A673 (cell line): ENCODE data around the gene KRT34. TPM values are rescaled to one million over a fixed set of nuclear protein-coding genes. Genes with fewer than 3 reads are reported as not detected.
"Not testable (repeated sequence)": the region's sequence is repeated elsewhere in the genome, so short reads cannot be mapped to it uniquely, and the experiment has no call there.

ENCODE experiments used
- Bru-seq: library from RNA; stranded (reverse); fragments of 400-500 nt; gene quantifications from one replicate; lab custom pipeline; 2021; lab: Mats Ljungman, UMichigan
- BruChase-seq, 2 experiments: library from RNA; stranded (reverse); fragments of 400-500 nt; gene quantifications; one replicate each; lab custom pipeline; 2021; lab: Mats Ljungman, UMichigan
- BruUV-seq: library from RNA; stranded (reverse); fragments of 400-500 nt; replicated peaks from 2 replicates; lab custom pipeline; 2021; lab: Mats Ljungman, UMichigan
- CTCF ChIA-PET: fragments of 300-600 bp; sonication (Branson Sonifier 250); formaldehyde crosslinking; loops from one replicate; lab custom pipeline; 2022; ENCODE audit warnings: antibody characterized with exemption; lab: Charles Lee
- POLR2A ChIA-PET: fragments of 300-600 bp; sonication (Branson Sonifier 250); formaldehyde crosslinking; loops from one replicate; lab custom pipeline; 2022; ENCODE audit warnings: antibody characterized with exemption; ENCODE audit not compliant: low non-redundant PET; lab: Charles Lee
- DNase-seq: peaks from one replicate; pipeline ENCODE4 v3.0.0-alpha.2; 2015; ENCODE audit warnings: low spot score
- H3K27ac ChIP-seq: fragments of 200-600 bp; sonication (generic); 2 replicates; pipeline ENCODE4 v1.5.1; 2016; ENCODE audit warnings: mixed run types, low read depth, mild to moderate bottlenecking, mixed read lengths, antibody characterized with exemption, low read length; ENCODE audit not compliant: poor library complexity, severe bottlenecking
- H3K27me3 ChIP-seq: fragments of 200-600 bp; sonication (generic); replicated peaks from 2 replicates; pipeline ENCODE4 v1.6.1; 2017; ENCODE audit warnings: mixed run types, low read depth, mild to moderate bottlenecking, mixed read lengths, antibody characterized with exemption, low read length; ENCODE audit not compliant: insufficient read depth, poor library complexity
- H3K36me3 ChIP-seq: fragments of 200-600 bp; sonication (generic); 2 replicates; pipeline ENCODE4 v1.6.1; 2016; ENCODE audit warnings: mixed run types, mild to moderate bottlenecking, mixed read lengths, antibody characterized with exemption, low read length; ENCODE audit not compliant: insufficient read depth, poor library complexity, severe bottlenecking
- H3K4me1 ChIP-seq: fragments of 200-600 bp; sonication (generic); 2 replicates; pipeline ENCODE4 v1.6.1; 2017; ENCODE audit warnings: mixed run types, mild to moderate bottlenecking, mixed read lengths, antibody characterized with exemption, low read length; ENCODE audit not compliant: insufficient read depth, poor library complexity, severe bottlenecking
- H3K4me3 ChIP-seq: fragments of 200-600 bp; sonication (generic); 2 replicates; pipeline ENCODE4 v1.5.1; 2016; ENCODE audit warnings: low read depth, mixed run types, mild to moderate bottlenecking, mixed read lengths, low read length; ENCODE audit not compliant: poor library complexity, severe bottlenecking
- H3K9me3 ChIP-seq: fragments of 200-600 bp; sonication (generic); 2 replicates; pipeline ENCODE4 v1.6.1; 2016; ENCODE audit warnings: mixed run types, low read depth, mild to moderate bottlenecking, mixed read lengths, antibody characterized with exemption, low read length; ENCODE audit not compliant: poor library complexity, severe bottlenecking
- EZH2 ChIP-seq: fragments of 200-600 bp; sonication (generic); IDR thresholded peaks from 2 replicates; pipeline ENCODE4 v1.6.1; 2017; ENCODE audit warnings: borderline replicate concordance, low read depth, mild to moderate bottlenecking, mixed read lengths, antibody characterized with exemption, low read length; ENCODE audit not compliant: poor library complexity, severe bottlenecking
- intact Hi-C: fragments of 100-400 bp; cut with micrococcal nuclease; formaldehyde crosslinking; loops from one replicate; pipeline ENCODE4 v1.10.0; 2022; ENCODE audit not compliant: unreplicated experiment
- long read RNA-seq: library from polyadenylated mRNA; stranded (forward); transcript quantifications from one replicate; pipeline ENCODE4 v2.0.0, GENCODE V29; 2022
- total RNA-seq: library from RNA; stranded (reverse); gene quantifications from 2 replicates; pipeline ENCODE4 v1.2.3, GENCODE V29; 2021
- TF ChIP-seq, protein P1 (sequence below): fragments of 300-800, 200-600 bp; sonication (generic); conservative IDR thresholded peaks from 2 replicates; pipeline ENCODE4 v1.5.1; 2017; ENCODE audit warnings: low read depth, mild to moderate bottlenecking, antibody characterized with exemption, low read length, moderate library complexity, mixed read lengths

KRT34 gene
- not detected in 2 replicates for total RNA-seq
- not detected for Bru-seq, nascent RNA
- not detected for BruChase-seq, experiment 1, labeled RNA remaining after a 2-hour chase
- BruChase-seq, experiment 2, labeled RNA remaining after a 6-hour chase, result not detected
- long read RNA-seq, result 0 reads

DNA sequence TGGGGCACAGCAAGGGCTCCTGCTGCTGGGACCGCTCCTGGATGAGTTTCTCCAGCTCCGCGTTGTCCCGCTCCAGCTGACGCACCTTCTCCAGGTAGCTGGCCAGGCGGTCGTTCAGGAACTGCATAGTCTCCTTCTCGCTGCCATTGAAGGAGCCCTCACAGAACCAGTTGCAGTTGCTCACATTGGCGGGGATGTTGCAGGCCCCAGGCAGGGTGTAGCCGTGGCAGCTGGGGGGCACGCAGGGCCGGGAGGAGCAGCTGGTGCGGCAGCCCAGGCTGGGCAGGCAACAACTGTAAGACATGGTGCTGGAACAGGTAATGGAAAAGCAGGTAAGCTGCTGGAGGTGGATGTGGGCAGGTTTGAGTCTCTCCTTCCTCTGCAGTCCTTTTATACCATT, at the start of gene KRT34:
Gene KRT34, minus strand, starts transcription at position 364 of the 400 bp plus-strand sequence. Its CDS starts 60 bp downstream, at position 304.
- H3K9me3 ChIP-seq, CTCF ChIA-PET, H3K36me3 ChIP-seq, H3K27me3 ChIP-seq, H3K27ac ChIP-seq, BruUV-seq, POLR2A ChIA-PET, H3K4me3 ChIP-seq, H3K4me1 ChIP-seq, intact Hi-C loops, DNase-seq: not testable (repeated sequence)

DNA sequence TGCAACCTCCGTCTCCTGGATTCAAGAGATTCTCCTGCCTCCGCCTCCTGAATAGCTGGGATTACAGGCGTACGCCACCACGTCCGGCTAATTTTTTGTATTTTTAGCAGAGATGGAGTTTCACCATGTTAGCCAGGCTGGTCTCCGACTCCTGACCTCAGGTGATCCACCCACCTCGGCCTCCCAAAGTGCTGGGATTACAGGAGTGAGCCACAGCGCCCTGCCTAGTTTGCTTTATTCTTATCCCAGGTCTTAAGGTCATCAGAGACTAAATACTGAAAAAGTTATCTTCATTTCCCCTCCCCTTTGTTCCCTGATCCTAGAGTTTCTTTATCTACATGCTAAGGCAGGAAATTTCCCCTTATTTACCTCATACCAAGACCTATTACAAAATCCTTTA, 48.3 kb upstream of the KRT34 start:
- H3K36me3 ChIP-seq, H3K27ac ChIP-seq, intact Hi-C loops, H3K9me3 ChIP-seq, H3K27me3 ChIP-seq, DNase-seq, BruUV-seq, CTCF ChIA-PET, H3K4me1 ChIP-seq, H3K4me3 ChIP-seq: not testable (repeated sequence)
- POLR2A ChIA-PET, result interaction anchor here (0.9 kb wide), 1 partner anchor 30 kb away, joined by 3 read pairs; no protein-coding TSS in a partner anchor

DNA sequence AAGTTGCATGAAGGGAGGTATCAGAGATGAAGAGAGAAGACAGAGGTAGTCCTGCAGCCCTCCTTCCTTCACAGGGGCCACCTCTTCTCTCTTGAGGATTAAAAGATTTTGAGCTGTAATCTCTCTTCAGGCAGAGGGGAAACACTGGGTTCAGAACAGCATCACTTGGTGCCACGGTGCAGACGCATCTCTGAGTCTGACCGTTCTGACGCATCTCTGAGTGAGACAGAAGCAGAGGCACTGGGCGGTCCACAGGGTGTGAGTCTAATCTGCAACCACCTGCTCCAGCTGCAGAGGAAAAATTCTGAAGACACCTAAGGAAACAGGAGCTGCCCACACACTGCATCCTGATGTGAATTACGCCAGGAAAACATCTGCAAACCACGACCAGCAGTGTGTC, 47.6 kb upstream of the KRT34 start:
- H3K27me3 ChIP-seq, result no peaks in the 10 kb centered on the region
- no TSS peak for BruUV-seq
- no peaks in the 10 kb centered on the region for H3K9me3 ChIP-seq
- no peaks in the 10 kb centered on the region for H3K36me3 ChIP-seq
- CTCF ChIA-PET, result no interaction called here
- no peaks in the 10 kb centered on the region for H3K4me1 ChIP-seq
- no peak overlapping the region for H3K27ac ChIP-seq
- POLR2A ChIA-PET, result no interaction called here
- no peak for DNase-seq
- H3K4me3 ChIP-seq, result no peak overlapping the region
- intact Hi-C loops, result no loop called here
- TF ChIP-seq EZH2, result no peak
- TF ChIP-seq, protein P1, sequence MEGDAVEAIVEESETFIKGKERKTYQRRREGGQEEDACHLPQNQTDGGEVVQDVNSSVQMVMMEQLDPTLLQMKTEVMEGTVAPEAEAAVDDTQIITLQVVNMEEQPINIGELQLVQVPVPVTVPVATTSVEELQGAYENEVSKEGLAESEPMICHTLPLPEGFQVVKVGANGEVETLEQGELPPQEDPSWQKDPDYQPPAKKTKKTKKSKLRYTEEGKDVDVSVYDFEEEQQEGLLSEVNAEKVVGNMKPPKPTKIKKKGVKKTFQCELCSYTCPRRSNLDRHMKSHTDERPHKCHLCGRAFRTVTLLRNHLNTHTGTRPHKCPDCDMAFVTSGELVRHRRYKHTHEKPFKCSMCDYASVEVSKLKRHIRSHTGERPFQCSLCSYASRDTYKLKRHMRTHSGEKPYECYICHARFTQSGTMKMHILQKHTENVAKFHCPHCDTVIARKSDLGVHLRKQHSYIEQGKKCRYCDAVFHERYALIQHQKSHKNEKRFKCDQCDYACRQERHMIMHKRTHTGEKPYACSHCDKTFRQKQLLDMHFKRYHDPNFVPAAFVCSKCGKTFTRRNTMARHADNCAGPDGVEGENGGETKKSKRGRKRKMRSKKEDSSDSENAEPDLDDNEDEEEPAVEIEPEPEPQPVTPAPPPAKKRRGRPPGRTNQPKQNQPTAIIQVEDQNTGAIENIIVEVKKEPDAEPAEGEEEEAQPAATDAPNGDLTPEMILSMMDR, result no peak

DNA sequence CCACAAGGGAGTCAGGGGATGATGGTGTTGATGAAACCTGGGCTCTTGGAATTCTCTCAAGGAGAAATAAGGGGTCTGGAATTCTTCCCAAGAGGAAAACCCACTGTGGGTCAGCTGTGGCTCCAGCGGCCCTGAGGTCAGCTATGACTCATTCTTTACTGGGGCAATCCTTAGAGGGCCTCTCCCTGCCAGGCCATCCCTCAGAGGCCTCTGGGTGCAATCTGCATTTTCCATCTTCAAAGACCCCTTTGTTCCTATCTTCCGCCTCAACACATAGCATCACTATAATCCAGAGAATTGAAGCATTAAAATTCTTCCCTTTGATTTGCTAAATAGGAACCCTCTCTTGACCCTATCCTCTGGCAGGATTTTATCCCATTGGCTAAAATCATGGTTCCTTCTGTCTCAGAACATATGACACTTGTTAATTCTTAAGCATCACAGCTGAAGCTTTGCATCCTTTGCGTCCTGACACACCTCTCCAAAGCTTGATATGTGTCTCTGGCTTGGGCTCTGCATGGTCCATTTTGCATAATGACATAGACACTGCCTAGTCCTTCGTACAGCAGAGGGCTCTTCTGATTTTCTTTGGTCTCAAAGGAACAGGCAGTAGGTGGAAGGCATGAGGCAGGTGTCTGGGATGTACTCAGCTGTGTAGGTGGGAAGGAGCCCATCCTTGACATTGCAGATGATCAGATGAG, 46.6 kb upstream of the KRT34 start:
- Histone ChIP-seq H3K4me3 (no peak overlapping the region), H3K27me3 (no peaks in the 10 kb centered on the region), H3K27ac (no peak overlapping the region), H3K9me3 (no peaks in the 10 kb centered on the region), H3K4me1 (no peaks in the 10 kb centered on the region), H3K36me3 (no peaks in the 10 kb centered on the region)
- CTCF ChIA-PET, result no interaction called here
- POLR2A ChIA-PET, result no interaction called here
- intact Hi-C loops, result no loop called here
- TF ChIP-seq, protein P1, result no peak
- no peak for TF ChIP-seq EZH2
- no peak for DNase-seq
- BruUV-seq, result no TSS peak
